KMS-11 (cell line): Measurements from ENCODE around the gene KDM2A.

ENCODE experiments used
- H2AFZ ChIP-seq: fragments of 200-600 bp; sonication (generic); 2 replicates; pipeline ENCODE4 v1.6.1; 2016; ENCODE audit warnings: antibody characterized with exemption, mixed run types, low read depth
- H3K27ac ChIP-seq: fragments of 200-600 bp; sonication (generic); 2 replicates; pipeline ENCODE4 v1.6.1; 2016; ENCODE audit warnings: mild to moderate bottlenecking, mixed run types
- H3K27me3 ChIP-seq: fragments of 200-600 bp; sonication (generic); 2 replicates; pipeline ENCODE4 v1.6.1; 2017; ENCODE audit warnings: mild to moderate bottlenecking, low read depth, mixed run types, moderate library complexity; ENCODE audit not compliant: insufficient read depth
- H3K36me3 ChIP-seq: fragments of 200-600 bp; sonication (generic); 2 replicates; pipeline ENCODE4 v1.6.1; 2017; ENCODE audit warnings: mild to moderate bottlenecking, mixed run types; ENCODE audit not compliant: insufficient read depth
- H3K4me1 ChIP-seq: fragments of 200-600 bp; sonication (generic); 2 replicates; pipeline ENCODE4 v1.6.1; 2016; ENCODE audit warnings: mild to moderate bottlenecking, low read depth, mixed run types; ENCODE audit not compliant: poor library complexity, severe bottlenecking
- H3K4me2 ChIP-seq: fragments of 200-600 bp; sonication (generic); 2 replicates; pipeline ENCODE4 v1.7.0; 2016; ENCODE audit warnings: mild to moderate bottlenecking, mixed run types
- H3K4me3 ChIP-seq: fragments of 200-600 bp; sonication (generic); IDR thresholded peaks from 2 replicates; pipeline ENCODE4 v1.6.1; 2017; ENCODE audit warnings: low read depth, low read length, mixed read lengths; ENCODE audit not compliant: insufficient read depth
- H3K79me2 ChIP-seq: fragments of 200-600 bp; sonication (generic); 2 replicates; pipeline ENCODE4 v1.6.1; 2016; ENCODE audit warnings: low read depth, mixed run types; ENCODE audit not compliant: insufficient read depth
- H3K9ac ChIP-seq: fragments of 200-600 bp; sonication (generic); 2 replicates; pipeline ENCODE4 v1.6.1; 2016; ENCODE audit warnings: mild to moderate bottlenecking, mixed run types
- H4K20me1 ChIP-seq: fragments of 200-600 bp; sonication (generic); 2 replicates; pipeline ENCODE4 v1.6.1; 2016; ENCODE audit warnings: mild to moderate bottlenecking, mixed run types; ENCODE audit not compliant: insufficient read depth
- TF ChIP-seq, protein P1 (sequence below): fragments of 200-600 bp; sonication (generic); conservative IDR thresholded peaks from 2 replicates; pipeline ENCODE4 v1.6.1; 2017; ENCODE audit warnings: low read depth, mild to moderate bottlenecking, antibody characterized with exemption, low read length, moderate library complexity, mixed read lengths

KDM2A gene

DNA sequence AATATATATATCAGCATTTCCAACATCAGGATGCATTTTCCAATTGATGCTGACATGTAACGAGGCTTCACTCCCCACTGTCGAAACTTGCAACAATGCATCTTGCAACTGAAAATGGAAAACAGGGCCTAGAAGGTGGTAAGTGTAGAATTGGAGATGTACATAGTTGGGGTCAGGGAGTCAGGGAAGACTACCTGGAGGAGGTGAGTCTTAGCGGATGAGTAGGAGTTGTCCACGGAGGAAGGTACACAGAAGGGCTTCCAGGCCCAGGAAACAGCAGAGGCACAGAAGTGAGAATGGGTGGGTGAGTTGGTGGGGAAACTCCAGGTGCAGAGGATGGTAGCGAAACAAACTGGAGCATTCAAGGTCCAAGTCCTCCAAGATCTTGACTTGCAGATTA, 145.2 kb downstream of the KDM2A start:
- TF ChIP-seq, protein P1, sequence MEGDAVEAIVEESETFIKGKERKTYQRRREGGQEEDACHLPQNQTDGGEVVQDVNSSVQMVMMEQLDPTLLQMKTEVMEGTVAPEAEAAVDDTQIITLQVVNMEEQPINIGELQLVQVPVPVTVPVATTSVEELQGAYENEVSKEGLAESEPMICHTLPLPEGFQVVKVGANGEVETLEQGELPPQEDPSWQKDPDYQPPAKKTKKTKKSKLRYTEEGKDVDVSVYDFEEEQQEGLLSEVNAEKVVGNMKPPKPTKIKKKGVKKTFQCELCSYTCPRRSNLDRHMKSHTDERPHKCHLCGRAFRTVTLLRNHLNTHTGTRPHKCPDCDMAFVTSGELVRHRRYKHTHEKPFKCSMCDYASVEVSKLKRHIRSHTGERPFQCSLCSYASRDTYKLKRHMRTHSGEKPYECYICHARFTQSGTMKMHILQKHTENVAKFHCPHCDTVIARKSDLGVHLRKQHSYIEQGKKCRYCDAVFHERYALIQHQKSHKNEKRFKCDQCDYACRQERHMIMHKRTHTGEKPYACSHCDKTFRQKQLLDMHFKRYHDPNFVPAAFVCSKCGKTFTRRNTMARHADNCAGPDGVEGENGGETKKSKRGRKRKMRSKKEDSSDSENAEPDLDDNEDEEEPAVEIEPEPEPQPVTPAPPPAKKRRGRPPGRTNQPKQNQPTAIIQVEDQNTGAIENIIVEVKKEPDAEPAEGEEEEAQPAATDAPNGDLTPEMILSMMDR = no peak
- no peaks in the 10 kb centered on the region for H4K20me1 ChIP-seq
- peaks cover 27% of the 10 kb centered on the region for H3K79me2 ChIP-seq
- H3K9ac ChIP-seq = no peak overlapping the region
- no peak overlapping the region for H3K4me3 ChIP-seq
- peaks cover 32% of the 10 kb centered on the region for H3K4me1 ChIP-seq
- H2AFZ ChIP-seq = no peak overlapping the region
- H3K27ac ChIP-seq = no peak overlapping the region
- H3K4me2 ChIP-seq = no peak overlapping the region
- H3K27me3 ChIP-seq = no peaks in the 10 kb centered on the region
- 0 out of 2 replicates have a peak, but pooled peaks cover 4% of the 10 kb centered on the region for H3K36me3 ChIP-seq

DNA sequence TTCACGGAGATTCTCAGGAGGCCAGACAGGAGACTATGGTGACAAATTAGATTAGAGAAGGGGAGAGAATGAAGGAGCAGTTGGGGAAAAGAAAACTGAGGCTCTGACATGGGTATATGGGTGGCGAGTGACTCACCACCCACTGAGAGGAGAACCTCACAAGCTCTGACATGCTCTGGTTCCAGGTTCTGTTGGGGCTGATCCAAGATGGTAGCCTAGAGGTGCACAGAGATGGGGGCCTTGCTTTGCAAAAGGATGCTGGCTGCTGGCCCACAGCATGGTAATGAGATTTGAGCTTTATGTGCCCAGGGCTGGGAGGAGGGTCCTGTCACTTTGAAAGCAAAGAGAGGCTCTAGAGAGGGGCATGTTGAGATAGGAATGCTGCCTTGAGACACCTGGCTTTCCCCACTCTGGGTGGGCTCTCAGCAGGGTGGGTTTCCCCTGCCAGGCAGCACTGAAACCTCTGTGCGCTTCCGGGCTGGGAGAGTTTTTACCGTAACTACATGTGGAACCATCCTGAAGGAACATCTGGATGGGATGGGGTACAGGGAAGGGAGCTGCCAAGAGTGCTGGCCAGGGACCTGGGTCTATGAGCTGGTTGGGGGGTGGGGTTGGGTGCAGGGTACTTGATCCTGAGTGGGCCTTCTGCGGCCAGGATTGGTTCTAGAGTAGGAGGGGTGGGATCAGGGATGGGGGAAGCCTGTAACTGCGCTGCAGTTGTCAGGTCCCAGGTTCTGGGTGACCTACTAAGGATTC, 146.0 kb downstream of the KDM2A start:
- Histone ChIP-seq H2AFZ (no peak overlapping the region), H3K4me3 (no peak overlapping the region), H3K4me2 (no peak overlapping the region), H3K27ac (no peak overlapping the region), H3K9ac (no peak overlapping the region), H4K20me1 (no peaks in the 10 kb centered on the region), H3K4me1 (peaks cover 34% of the 10 kb centered on the region), H3K36me3 (0 out of 2 replicates have a peak, but pooled peaks cover 4% of the 10 kb centered on the region), H3K27me3 (no peaks in the 10 kb centered on the region), H3K79me2 (peaks cover 35% of the 10 kb centered on the region)
- TF ChIP-seq, protein P1 = no peak

DNA sequence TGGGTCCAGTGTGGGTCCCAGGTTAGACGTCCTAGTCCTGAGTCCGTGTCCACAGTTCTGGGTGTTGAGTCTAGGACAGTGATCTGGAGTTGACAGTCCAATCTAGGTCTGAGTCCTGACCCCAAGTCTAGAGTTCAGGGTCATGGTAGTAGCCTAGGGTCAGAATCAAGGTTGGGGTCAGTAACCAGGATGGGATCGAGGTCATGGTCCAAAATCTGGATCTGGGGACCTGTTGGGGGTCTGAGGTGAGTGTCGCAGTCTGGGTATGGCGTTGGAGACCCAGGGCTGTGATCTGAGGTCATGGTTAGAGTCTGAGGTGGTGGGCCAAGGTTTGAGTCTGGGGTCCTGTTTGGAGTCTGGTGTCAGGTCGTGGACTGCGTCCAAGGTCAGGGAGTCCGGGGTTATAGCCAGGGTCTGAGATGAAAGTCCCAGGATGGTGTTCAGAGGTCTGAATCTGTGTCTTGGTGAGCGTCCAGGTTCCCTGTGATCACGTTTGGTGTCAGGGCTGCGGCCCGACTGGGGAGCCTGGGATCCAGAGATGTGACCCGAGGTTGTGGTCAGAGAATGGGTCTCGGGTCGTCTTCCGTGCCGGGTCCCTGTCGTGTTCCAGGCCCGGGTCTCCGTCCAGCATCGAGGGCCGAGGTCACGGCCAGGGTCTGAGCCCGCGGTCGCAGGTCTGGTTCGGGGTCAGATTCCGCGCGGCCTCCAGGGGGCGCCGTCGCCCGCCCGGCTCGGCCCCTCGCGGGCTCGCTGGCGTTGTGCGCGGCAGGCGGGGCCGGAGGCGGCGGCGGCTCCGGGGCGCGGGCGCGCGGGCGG, 146.8 kb downstream of the KDM2A start:
- Histone ChIP-seq H3K4me2 (peak overlapping the region; percentile 33; the same call in 1 of the 2 replicates), H3K27me3 (no peaks in the 10 kb centered on the region), H3K27ac (no peak overlapping the region), H4K20me1 (no peaks in the 10 kb centered on the region), H3K36me3 (0 out of 2 replicates have a peak, but pooled peaks cover 4% of the 10 kb centered on the region), H3K79me2 (peaks cover 43% of the 10 kb centered on the region), H3K9ac (no peak overlapping the region; the same call in 1 of the 2 replicates), H3K4me3 (no peak overlapping the region), H2AFZ (peak overlapping the region; percentile 43; the same call in 1 of the 2 replicates), H3K4me1 (peaks cover 34% of the 10 kb centered on the region)
- TF ChIP-seq, protein P1 = peak; percentile 71

DNA sequence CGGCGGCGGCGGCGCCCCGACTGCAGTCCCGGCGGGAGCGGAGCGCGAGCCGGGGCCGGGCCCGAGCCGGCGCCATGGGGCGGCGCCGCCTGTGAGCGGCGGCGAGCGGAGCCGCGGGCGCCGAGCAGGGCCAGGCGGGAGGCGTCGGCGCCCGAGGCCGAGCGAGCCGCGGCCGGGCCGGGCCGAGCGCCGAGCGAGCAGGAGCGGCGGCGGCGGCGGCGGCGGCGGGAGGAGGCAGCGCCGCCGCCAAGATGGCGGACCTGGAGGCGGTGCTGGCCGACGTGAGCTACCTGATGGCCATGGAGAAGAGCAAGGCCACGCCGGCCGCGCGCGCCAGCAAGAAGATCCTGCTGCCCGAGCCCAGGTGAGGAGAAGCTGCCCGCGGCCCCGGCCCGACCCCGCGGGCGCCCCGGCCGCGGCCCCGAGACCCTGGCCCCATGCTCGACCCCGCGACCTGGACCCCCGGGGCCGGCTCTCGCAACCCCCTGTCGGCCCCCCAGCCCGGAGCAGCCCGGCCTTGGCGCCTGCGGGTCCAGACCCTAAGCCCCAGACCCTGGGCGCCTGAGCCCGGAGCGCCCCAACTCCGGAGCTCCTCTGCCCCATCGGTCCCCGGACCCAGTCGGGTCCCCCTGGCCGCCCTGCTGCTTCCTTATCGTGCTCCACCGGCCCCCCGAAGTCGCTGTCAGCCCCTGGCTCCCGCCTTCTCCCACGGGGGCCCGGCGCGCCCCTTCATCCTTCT, 147.6 kb downstream of the KDM2A start, which contains the start of gene GRK2:
GRK2 (plus strand) TSS at position 25 of the 739 bp plus-strand sequence; CDS start at position 252, 227 bp downstream.
- no peak within 1 kb of the TSS for H3K4me3 ChIP-seq
- H3K27me3 ChIP-seq = no peaks in the 10 kb centered on the region
- H3K79me2 ChIP-seq = peaks cover 50% of the 10 kb centered on the region
- peak within 1 kb of the TSS; percentile 40 for H3K27ac ChIP-seq
- TF ChIP-seq, protein P1 = no peak
- peaks cover 34% of the 10 kb centered on the region for H3K4me1 ChIP-seq
- no peaks in the 10 kb centered on the region for H4K20me1 ChIP-seq
- H3K9ac ChIP-seq = peak within 1 kb of the TSS; percentile 74; the same call in 1 of the 2 replicates
- 0 out of 2 replicates have a peak, but pooled peaks cover 4% of the 10 kb centered on the region for H3K36me3 ChIP-seq
- peak within 1 kb of the TSS; percentile 43 for H2AFZ ChIP-seq
- H3K4me2 ChIP-seq = peak within 1 kb of the TSS; percentile 78
